SK-N-MC (cell line): ENCODE measurements around the gene ZBTB7C.

ENCODE experiments used
- DNase-seq: peaks from one replicate; pipeline ENCODE4 v3.0.0-alpha.2; 2011; ENCODE audit warnings: low read depth, low spot score
- H3K27ac ChIP-seq: fragments of 200-600 bp; sonication (generic); 2 replicates; pipeline ENCODE4 v1.5.1; 2016; ENCODE audit warnings: mixed run types
- H3K36me3 ChIP-seq: fragments of 200-600 bp; sonication (generic); 2 replicates; pipeline ENCODE4 v1.6.1; 2017; ENCODE audit warnings: antibody characterized with exemption, low read length, mixed read lengths; ENCODE audit not compliant: insufficient read depth
- H3K4me3 ChIP-seq: fragments of 200-600 bp; sonication (generic); 2 replicates; pipeline ENCODE4 v1.5.1; 2016
- H3K9ac ChIP-seq: fragments of 200-600 bp; sonication (generic); 2 replicates; pipeline ENCODE4 v1.8.0; 2017; ENCODE audit warnings: mixed run types, mixed read lengths; ENCODE audit not compliant: insufficient read length
- H3K9me3 ChIP-seq: fragments of 200-600 bp; sonication (generic); 2 replicates; pipeline ENCODE4 v1.6.1; 2017; ENCODE audit warnings: low read depth, mild to moderate bottlenecking, antibody characterized with exemption, low read length, moderate library complexity, mixed read lengths
- EZH2 ChIP-seq: fragments of 200-600 bp; sonication (generic); IDR thresholded peaks from one replicate; pipeline ENCODE4 v1.6.1; 2017; ENCODE audit warnings: antibody characterized with exemption
- FOXP2 ChIP-seq: optimal IDR thresholded peaks from 2 replicates; pipeline ENCODE3; 2011; ENCODE audit warnings: mild to moderate bottlenecking, moderate library complexity; ENCODE audit not compliant: insufficient read depth; ENCODE audit errors: extremely low read length, control extremely low read depth
- POLR2AphosphoS5 ChIP-seq: IDR thresholded peaks from 2 replicates; pipeline ENCODE4 v1.6.1; 2012; ENCODE audit warnings: mild to moderate bottlenecking, low read depth, low read length, borderline replicate concordance

ZBTB7C gene

DNA sequence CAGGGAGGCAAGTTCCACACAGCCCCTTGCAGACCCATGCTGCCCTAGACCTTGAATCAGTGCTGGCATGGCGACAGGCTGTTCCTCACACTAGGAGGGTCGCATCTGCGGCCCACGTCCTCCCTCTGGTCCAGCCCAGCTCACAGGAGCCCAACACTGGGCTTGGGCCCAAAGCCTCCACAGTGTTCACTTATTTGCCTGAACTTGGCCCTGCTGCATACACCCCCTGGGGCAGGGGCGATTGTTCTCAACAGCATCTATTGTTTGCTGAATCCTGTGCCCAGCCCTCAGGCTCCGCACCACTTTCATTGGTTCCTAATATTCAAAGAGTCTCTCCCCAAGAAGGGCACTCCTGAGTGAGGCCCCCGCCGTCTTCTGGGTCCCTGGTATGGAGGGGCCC is 90.7 kb downstream of the ZBTB7C start:
- no peaks in the 10 kb centered on the region for H3K9me3 ChIP-seq
- TF ChIP-seq EZH2 = no peak
- no peak for TF ChIP-seq FOXP2
- TF ChIP-seq POLR2AphosphoS5 = no peak
- no peaks in the 10 kb centered on the region for H3K36me3 ChIP-seq
- no peak for DNase-seq
- no peak overlapping the region for H3K9ac ChIP-seq
- H3K27ac ChIP-seq = no peak overlapping the region
- no peak overlapping the region for H3K4me3 ChIP-seq

DNA sequence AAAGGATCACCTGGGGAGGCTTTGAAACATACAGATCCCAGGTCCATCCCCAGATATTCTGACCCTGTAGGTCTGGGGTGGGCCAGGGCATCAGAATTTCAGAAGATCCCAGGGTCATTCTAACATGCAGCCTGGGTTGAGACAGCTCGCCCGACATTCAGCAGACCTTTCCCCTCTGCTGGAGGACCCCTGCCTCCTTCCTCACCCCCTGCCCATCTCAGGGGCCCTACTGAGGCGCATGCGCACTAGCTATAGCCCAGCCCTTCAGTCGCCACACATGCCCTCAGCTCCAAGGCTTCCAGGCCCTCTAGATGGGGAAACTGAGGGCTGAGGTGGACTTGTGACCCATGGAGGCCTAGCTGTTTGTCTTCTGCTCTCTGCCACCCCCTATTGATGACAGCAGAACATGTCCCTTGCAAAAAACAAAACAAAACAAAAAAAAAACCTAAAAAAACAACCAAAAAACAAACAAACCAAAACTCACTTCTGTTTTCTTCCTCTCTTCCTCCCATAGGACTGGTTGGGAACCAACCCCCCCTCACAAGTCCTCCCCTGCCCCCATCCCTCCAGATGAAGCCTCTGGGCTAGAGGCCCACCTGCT is 91.3 kb downstream of the ZBTB7C start:
- H3K36me3 ChIP-seq = no peaks in the 10 kb centered on the region
- TF ChIP-seq POLR2AphosphoS5 (no peak), FOXP2 (no peak), EZH2 (no peak)

DNA sequence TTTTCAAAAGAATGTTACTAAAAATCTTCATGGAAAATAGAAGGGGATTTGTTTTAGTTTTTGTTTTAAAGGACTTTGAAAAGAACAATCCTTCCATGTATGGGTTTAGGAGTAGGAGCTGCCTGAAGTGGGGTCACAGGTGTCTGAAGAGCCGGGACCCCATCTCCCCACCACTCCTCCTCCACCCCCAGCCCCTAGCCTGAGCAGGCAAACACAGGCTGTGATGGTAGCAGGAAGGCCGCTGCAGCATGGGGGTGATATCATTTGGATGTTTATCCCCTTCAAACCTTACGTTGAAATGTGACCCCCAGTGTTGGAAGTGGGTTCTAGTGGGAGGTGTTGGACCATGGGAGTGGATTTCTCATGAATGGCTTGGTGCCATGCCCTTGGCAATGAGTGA is 93.0 kb downstream of the ZBTB7C start:
- Histone ChIP-seq H3K27ac (no peak overlapping the region), H3K4me3 (no peak overlapping the region), H3K9me3 (no peaks in the 10 kb centered on the region), H3K9ac (no peak overlapping the region), H3K36me3 (no peaks in the 10 kb centered on the region)
- TF ChIP-seq POLR2AphosphoS5 (no peak), FOXP2 (no peak), EZH2 (no peak)
- DNase-seq = no peak

More for the DNA sequence above, 91.3 kb downstream of the ZBTB7C start:
- Histone ChIP-seq H3K27ac (no peak overlapping the region), H3K9ac (no peak overlapping the region), H3K9me3 (no peaks in the 10 kb centered on the region), H3K4me3 (no peak overlapping the region)
- DNase-seq = no peak

- TF ChIP-seq EZH2 (no peak), FOXP2 (no peak), POLR2AphosphoS5 (no peak)
- H3K27ac ChIP-seq = 0 out of 2 replicates have a peak overlapping the region, but pooled peaks have one; percentile 31
- DNase-seq = no peak
- no peaks in the 10 kb centered on the region for H3K9me3 ChIP-seq
- H3K4me3 ChIP-seq = no peak overlapping the region
- no peak overlapping the region for H3K9ac ChIP-seq
- no peaks in the 10 kb centered on the region for H3K36me3 ChIP-seq
Observed at GRCh38 chr18:48314690-48315089, 94.5 kb downstream of the ZBTB7C start.

DNA sequence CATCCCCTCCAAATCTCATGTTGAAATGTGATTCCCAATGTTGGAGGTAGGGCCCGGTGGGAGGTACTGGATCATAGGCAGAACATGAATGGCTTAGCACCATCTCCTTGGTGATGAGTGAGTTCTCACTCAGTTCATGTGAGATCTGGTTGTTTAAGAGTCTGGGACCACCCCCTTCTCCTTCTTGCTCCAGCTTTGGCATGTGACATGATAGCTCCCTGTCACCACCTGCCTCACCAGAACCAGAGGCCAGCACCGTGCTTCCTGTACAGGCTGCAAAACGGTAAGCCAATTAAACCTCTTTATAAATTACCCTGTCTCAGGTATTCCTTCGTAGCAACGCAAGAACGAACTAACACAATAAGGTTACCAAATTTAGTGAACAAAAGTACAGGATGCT is 95.4 kb downstream of the ZBTB7C start:
- no peak overlapping the region for H3K9ac ChIP-seq
- no peak overlapping the region for H3K4me3 ChIP-seq
- H3K9me3 ChIP-seq = no peaks in the 10 kb centered on the region
- TF ChIP-seq POLR2AphosphoS5 (no peak), EZH2 (no peak), FOXP2 (no peak)
- no peak for DNase-seq
- no peak overlapping the region for H3K27ac ChIP-seq
- H3K36me3 ChIP-seq = no peaks in the 10 kb centered on the region

- no peaks in the 10 kb centered on the region for H3K36me3 ChIP-seq
- TF ChIP-seq EZH2 (no peak), POLR2AphosphoS5 (no peak), FOXP2 (no peak)
- no peak for DNase-seq
- no peak overlapping the region for H3K9ac ChIP-seq
- no peak overlapping the region for H3K27ac ChIP-seq
- H3K9me3 ChIP-seq = no peaks in the 10 kb centered on the region
- no peak overlapping the region for H3K4me3 ChIP-seq
Observed at GRCh38 chr18:48312066-48312465, 97.1 kb downstream of the ZBTB7C start.

GRCh38 chr18:48310999-48311398 is 98.2 kb downstream of the ZBTB7C start:
- no peaks in the 10 kb centered on the region for H3K9me3 ChIP-seq
- DNase-seq = no peak
- H3K36me3 ChIP-seq = no peaks in the 10 kb centered on the region
- H3K4me3 ChIP-seq = no peak overlapping the region
- no peak overlapping the region for H3K9ac ChIP-seq
- no peak overlapping the region; the same call in 1 of the 2 replicates for H3K27ac ChIP-seq
- TF ChIP-seq EZH2 (no peak), POLR2AphosphoS5 (no peak), FOXP2 (no peak)

DNA sequence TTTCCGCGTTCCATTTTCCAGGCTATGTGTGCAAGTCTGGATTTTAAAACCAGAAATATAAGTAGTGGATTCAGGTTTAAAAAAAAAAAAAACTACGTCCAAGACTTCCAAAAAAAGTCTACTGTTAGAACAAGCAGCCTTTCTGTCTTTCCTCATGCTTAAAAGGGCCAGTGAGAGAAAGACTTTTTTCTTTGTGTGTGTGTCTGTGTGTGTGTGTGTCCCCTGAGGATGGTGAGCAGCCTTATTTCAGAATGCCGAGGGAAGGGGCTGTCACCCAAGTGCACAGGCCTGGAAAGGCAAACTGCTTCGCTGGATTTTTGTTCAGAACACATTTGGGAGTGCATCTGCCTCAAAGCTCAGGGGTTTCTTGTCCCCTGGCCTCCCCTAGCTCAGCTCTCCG is 98.8 kb downstream of the ZBTB7C start:
- peak overlapping the region; percentile 50 for H3K27ac ChIP-seq
- H3K4me3 ChIP-seq = no peak overlapping the region
- no peaks in the 10 kb centered on the region for H3K9me3 ChIP-seq
- no peaks in the 10 kb centered on the region for H3K36me3 ChIP-seq
- DNase-seq = no peak
- no peak overlapping the region for H3K9ac ChIP-seq
- TF ChIP-seq FOXP2 (no peak), POLR2AphosphoS5 (no peak), EZH2 (no peak)
